HK-2 (cell line): ENCODE data around the gene NEU3.
"Not testable (repeated sequence)": the region's sequence is repeated elsewhere in the genome, so short reads cannot be mapped to it uniquely, and the experiment has no call there.

Experiments
- DNase-seq: peaks from one replicate; pipeline ENCODE4 v3.0.0-alpha.2; 2018; ENCODE audit not compliant: unreplicated experiment

NEU3 gene

GRCh38 chr11:74988541-74989259 lies at the start of gene NEU3:
NEU3 (plus strand) TSS chr11:74988933; CDS start chr11:74989061, 128 bp downstream.
- peak; percentile 85 for DNase-seq

- no peak for DNase-seq
Measured at GRCh38 chr11:74941492-74941891, 47.2 kb upstream of the NEU3 start.

DNA sequence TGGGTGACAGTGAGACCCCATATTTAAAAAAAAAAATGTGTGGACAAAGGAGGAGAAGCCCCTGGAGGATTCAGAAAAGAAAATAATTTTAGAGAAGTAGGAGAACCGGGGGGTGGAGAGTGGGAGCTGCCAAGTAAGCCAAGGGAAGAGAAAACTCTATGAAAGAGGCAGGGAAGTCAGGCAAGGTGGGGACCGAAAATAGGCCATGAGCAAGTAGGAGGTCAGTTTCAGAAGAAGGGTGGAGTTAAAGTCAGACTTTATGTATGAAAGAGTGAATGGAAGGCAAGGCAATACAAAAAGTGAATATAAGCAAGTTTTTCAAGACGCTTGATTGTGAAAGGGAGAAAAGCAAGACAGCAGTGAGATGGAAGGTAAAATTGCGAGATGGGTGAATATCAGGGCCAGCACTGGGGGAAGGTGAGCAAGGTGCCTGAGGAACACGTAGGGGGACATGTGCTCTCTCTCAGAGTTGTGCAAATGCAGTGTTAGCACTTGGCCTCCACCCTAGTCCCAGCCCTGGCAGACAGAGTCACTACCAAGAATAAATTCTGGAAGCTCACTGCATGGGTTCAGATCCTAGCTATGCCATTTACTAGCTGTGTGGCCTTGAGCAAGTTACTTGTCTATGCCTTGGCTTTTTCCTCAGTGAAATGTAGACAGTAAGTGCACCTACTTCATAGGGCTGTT lies 46.5 kb upstream of the NEU3 start:
- DNase-seq, result no peak

DNA sequence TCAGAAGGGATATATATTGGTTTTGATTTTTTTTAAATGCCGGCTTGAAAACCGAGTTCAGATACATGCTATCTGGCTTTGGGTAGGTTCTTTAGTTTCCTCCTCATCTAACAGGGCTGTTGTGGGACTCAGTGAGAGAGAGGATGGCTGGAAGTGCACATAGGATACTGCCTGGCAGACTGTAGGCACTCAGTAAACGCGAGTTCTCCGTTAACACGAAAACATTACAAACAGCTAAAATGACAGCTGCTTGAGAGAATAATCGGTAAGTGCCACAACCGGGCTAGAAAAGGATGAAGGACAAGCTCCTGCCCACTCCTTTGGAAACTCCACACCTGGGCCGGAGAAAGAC lies 40.2 kb upstream of the NEU3 start:
- DNase-seq, result no peak

DNA sequence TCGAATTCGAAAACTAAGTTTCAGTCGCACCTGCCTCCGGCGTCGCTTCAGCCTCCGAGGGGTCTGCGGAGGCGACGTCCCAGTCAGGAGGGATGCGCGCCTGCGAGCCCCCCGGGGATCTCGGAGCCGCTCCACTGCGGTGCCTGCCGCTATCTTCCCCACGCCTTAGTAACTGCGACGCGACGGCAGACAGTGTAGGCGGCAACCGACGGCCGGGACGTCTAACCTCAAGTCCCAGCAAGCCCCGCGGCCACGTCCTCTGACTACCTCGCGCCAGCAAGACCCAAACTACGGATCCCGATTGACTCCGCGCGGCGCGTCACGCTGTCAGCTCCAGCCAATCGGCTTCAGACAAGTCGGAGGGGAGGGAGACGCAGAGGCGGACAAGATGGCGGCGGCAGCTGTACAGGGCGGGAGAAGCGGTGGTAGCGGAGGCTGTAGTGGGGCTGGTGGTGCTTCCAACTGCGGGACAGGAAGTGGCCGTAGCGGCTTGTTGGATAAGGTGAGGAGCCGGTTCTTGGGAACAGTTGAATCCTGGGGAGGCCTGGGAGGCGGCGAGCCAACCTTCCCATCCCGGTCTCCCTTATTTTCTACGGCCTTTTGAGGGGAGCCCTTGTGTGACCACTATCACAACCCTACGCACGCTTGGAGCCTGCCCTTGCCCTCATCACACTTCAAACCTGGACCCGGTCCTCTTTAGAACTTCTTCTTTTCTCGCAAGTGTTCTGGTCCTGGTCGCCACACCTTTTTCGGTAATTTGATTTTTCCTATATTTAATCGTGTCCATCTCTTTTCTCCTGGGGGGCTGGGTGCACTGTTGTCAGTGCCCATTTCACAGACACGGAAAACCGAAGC lies 39.6 kb upstream of the NEU3 start, which contains the start of the genes SPCS2 and XRRA1:
SPCS2 (plus strand) TSS at position 369 of the 855 bp plus-strand sequence; CDS start at position 389, 20 bp downstream.
XRRA1 (minus strand) TSS at position 194 of the 855 bp plus-strand sequence. CDS start 8,213 bp downstream, outside the sequence.
- peak; percentile 95 for DNase-seq

- no peak for DNase-seq
Measured at GRCh38 chr11:74949753-74950137, 39.0 kb upstream of the NEU3 start.

GRCh38 chr11:74950374-74950969 lies 38.3 kb upstream of the NEU3 start:
- no peak for DNase-seq

DNA sequence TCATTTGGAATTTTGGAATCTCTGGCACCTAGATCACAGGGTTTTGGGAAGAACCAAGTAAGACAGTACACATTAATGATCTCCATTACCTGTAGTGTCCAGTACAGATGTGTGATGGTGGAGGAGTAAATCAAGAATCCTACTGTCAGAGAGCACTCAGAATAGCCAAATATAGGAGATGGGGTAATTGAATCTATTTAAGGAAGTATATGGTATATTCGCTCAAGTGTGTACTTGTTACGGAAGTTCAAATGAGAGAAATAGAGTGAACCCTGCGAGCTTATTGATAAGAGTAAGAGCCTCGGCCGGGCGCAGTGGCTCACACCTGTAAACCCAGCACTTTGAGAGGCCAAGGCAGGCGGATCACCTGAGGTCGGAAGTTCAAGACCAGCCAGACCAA lies 37.5 kb upstream of the NEU3 start:
- no peak for DNase-seq

GRCh38 chr11:74952752-74953151 lies 36.0 kb upstream of the NEU3 start:
- no peak for DNase-seq

GRCh38 chr11:74953451-74953850 lies 35.3 kb upstream of the NEU3 start:
- DNase-seq, result no peak

- DNase-seq, result no peak
Measured at GRCh38 chr11:74954199-74954598, 34.5 kb upstream of the NEU3 start.

- DNase-seq, result no peak
Measured at GRCh38 chr11:74956397-74957015, 32.2 kb upstream of the NEU3 start.

GRCh38 chr11:74957937-74958629 lies 30.6 kb upstream of the NEU3 start:
- DNase-seq, result no peak

DNA sequence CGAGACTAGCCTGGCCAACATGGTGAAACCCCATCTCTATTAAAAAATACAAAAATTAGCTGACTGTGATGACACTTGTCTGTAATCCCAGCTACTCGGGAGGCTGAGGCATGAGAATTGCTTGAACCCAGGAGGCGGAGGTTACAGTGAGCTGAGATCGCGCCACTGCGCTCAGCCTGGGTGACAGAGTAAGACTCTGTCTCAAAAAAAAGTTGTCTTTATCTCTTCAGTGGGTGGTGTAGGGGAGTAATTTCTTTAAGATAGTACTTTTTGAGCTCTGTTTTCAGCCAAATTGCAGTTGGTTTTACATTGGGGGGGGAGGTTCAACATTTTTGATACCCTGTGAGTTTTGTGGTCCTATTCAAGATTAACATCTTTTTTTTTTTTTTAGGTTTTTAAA lies 28.6 kb upstream of the NEU3 start:
- DNase-seq, result not testable (repeated sequence)

DNA sequence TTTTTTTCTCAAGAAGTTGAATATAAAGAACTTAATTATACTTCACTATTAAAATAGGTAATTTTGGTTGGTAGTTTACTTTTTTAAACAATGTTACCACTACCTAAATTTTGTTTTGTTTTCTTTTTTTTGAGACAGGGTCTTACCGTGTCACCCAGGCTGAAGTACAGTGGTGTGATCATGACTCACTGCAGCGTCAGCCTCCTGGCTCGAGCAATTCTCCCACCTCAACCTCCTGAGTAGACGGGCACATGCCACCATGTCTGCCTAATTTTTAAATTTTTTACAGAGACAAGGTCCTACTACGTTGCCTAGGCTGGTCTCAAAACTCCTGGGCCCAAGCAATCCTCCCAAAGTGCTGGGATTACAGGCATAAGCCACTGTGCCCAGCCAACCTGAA lies 22.1 kb upstream of the NEU3 start:
- DNase-seq, result peak; percentile 25

GRCh38 chr11:74970852-74971395 lies 17.8 kb upstream of the NEU3 start:
- DNase-seq, result no peak

- no peak for DNase-seq
Measured at GRCh38 chr11:74971424-74971823, 17.3 kb upstream of the NEU3 start.

- DNase-seq, result no peak
Measured at GRCh38 chr11:74978041-74978440, 10.7 kb upstream of the NEU3 start.

DNA sequence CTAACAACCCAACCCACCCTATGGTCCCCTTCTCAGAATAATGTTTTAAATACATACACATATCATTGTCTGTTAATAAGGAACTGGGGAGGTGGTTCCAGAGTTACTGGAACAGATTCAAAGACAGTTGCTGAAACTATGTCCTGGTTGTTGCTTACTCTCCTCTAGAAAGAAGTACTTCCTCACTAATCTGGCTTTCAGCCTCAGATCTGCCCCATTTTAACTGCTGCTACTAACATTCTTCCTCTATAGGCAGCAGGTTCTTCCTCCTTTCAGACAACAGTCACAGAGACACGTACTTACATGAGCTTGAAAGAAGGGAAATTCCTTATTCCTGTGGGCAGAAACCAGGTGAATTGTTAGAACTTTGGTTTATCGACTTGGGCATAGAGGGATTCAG lies 8.1 kb upstream of the NEU3 start:
- DNase-seq, result no peak

DNA sequence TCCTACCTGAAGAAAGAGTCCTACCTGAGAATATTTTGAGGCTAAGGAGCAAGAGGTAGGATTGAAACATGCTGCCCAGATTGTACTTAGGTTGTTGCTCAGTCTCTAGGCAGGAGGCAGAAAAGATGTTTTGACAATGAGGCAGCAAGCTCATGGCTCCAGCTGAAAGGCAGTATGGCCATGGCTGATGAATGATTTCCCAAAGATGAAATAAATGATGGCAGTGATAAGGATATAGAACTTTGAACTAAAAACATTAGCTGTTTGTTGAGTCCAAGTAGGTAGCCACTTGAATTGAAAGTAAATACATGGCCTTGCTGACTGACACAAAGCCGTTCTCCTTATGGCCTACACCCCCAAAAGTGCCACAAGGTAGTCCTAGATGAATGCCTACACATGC lies 6.8 kb upstream of the NEU3 start:
- DNase-seq, result no peak

GRCh38 chr11:74984070-74984469 lies 4.7 kb upstream of the NEU3 start:
- no peak for DNase-seq
